ENCODE results near the gene MAP3K8. TPM values are rescaled to one million over a fixed set of nuclear protein-coding genes. Genes with fewer than 3 reads are reported as not detected.
"Not testable (repeated sequence)": the region's sequence is repeated elsewhere in the genome, so short reads cannot be mapped to it uniquely, and the experiment has no call there.

Gene MAP3K8
- total RNA-seq, 1 experiment from 2014 or later: 13.8 TPM

GRCh38 chr10:30472414-30473155 lies 38.6 kb downstream of the MAP3K8 start:
- H3K4me1 Mint-ChIP-seq: peaks cover 6% of the 10 kb centered on the region; the same call in 1 of the 2 replicates
- peaks cover 14% of the 10 kb centered on the region for H3K9me3 Mint-ChIP-seq
- no peak for TF ChIP-seq GABPB1 (CRISPR knock-in tag; IDR thresholded peaks at IDR 0.05)
- TF ChIP-seq, protein P1, sequence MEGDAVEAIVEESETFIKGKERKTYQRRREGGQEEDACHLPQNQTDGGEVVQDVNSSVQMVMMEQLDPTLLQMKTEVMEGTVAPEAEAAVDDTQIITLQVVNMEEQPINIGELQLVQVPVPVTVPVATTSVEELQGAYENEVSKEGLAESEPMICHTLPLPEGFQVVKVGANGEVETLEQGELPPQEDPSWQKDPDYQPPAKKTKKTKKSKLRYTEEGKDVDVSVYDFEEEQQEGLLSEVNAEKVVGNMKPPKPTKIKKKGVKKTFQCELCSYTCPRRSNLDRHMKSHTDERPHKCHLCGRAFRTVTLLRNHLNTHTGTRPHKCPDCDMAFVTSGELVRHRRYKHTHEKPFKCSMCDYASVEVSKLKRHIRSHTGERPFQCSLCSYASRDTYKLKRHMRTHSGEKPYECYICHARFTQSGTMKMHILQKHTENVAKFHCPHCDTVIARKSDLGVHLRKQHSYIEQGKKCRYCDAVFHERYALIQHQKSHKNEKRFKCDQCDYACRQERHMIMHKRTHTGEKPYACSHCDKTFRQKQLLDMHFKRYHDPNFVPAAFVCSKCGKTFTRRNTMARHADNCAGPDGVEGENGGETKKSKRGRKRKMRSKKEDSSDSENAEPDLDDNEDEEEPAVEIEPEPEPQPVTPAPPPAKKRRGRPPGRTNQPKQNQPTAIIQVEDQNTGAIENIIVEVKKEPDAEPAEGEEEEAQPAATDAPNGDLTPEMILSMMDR (IDR thresholded peaks at IDR 0.05): no peak
- TF ChIP-seq, protein P2, sequence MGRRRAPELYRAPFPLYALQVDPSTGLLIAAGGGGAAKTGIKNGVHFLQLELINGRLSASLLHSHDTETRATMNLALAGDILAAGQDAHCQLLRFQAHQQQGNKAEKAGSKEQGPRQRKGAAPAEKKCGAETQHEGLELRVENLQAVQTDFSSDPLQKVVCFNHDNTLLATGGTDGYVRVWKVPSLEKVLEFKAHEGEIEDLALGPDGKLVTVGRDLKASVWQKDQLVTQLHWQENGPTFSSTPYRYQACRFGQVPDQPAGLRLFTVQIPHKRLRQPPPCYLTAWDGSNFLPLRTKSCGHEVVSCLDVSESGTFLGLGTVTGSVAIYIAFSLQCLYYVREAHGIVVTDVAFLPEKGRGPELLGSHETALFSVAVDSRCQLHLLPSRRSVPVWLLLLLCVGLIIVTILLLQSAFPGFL (CRISPR knock-in tag; IDR thresholded peaks at IDR 0.05; ENCODE audit: borderline replicate concordance): no peak
- no peak for TF ChIP-seq ATF1 (CRISPR knock-in tag; IDR thresholded peaks at IDR 0.05)
- no peak for TF ChIP-seq NFATC4 (CRISPR knock-in tag; IDR thresholded peaks at IDR 0.05)
- TF ChIP-seq USF1 (CRISPR knock-in tag; IDR thresholded peaks at IDR 0.05): no peak
- TF ChIP-seq AR (CRISPR knock-in tag; IDR thresholded peaks at IDR 0.05): no peak
- TF ChIP-seq MXD4 (CRISPR knock-in tag; IDR thresholded peaks at IDR 0.05; ENCODE audit: borderline replicate concordance): no peak
- TF ChIP-seq NR3C1 (CRISPR knock-in tag; conservative IDR thresholded peaks at IDR 0.05; ENCODE audit: low read depth): no peak
- no peak for TF ChIP-seq HMGA2 (CRISPR knock-in tag; IDR thresholded peaks at IDR 0.05)
- TF ChIP-seq CBFB (CRISPR knock-in tag; IDR thresholded peaks at IDR 0.05; ENCODE audit: low read depth): no peak
- no peak for TF ChIP-seq ZNF671 (CRISPR knock-in tag; IDR thresholded peaks at IDR 0.05)
- no peak for TF ChIP-seq ELF4 (CRISPR knock-in tag; IDR thresholded peaks at IDR 0.05; ENCODE audit: low read depth)
- no peak for TF ChIP-seq TEAD1 (CRISPR knock-in tag; IDR thresholded peaks at IDR 0.05)
- TF ChIP-seq GTF2I (CRISPR knock-in tag; conservative IDR thresholded peaks at IDR 0.05): no peak
- TF ChIP-seq IRF2 (CRISPR knock-in tag; IDR thresholded peaks at IDR 0.05; ENCODE audit: borderline replicate concordance, low read depth): no peak
- TF ChIP-seq ZBTB21 (CRISPR knock-in tag; IDR thresholded peaks at IDR 0.05; ENCODE audit: borderline replicate concordance): no peak
- CTCF ChIA-PET: no interaction called here
- H3K27ac Mint-ChIP-seq: no peak overlapping the region
- H3K36me3 Mint-ChIP-seq: peaks cover 8% of the 10 kb centered on the region
- no peak overlapping the region for H3K4me3 Mint-ChIP-seq
- no peaks in the 10 kb centered on the region for H3K27me3 Mint-ChIP-seq (ENCODE audit: low read depth)
- no peak for ATAC-seq
- POLR2A ChIA-PET: no interaction called here
- DNase-seq (ENCODE audit: low spot score): no peak

DNA sequence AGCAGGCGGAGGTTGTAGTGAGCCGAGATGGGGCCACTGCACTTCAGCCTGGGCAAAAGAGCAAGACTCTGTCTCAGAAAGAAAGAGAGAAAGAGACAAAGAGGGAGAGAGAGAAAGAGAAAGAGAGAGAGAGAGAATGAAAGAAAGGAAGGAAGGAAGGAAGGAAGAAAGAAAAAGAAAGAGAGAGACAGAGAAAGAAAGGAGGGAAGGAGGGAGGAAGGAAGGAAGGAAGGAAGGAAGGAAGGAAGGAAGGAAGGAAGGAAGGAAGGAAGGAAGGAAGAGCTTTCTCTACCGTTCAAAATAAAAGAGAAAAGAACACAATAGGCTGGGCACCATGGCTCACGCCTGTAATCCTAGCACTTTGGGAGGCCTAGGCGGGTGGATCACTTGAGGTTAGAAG lies 41.5 kb downstream of the MAP3K8 start:
- H3K27me3 Mint-ChIP-seq (ENCODE audit: low read depth); ATAC-seq; H3K36me3 Mint-ChIP-seq; H3K27ac Mint-ChIP-seq; DNase-seq (ENCODE audit: low spot score); H3K4me3 Mint-ChIP-seq; POLR2A ChIA-PET: not testable (repeated sequence)
- Mint-ChIP-seq H3K4me1 (peaks cover 16% of the 10 kb centered on the region), H3K9me3 (peaks cover 14% of the 10 kb centered on the region)
- CTCF ChIA-PET: interaction anchor here (1.0 kb wide), 1 partner anchor 116 kb away, joined by 3 read pairs; no protein-coding TSS in a partner anchor
